HEK293 (cell line): ENCODE measurements around the gene PRPF6.

Source experiments
- GLIS2 ChIP-seq: fragments of 450-650 bp; formaldehyde crosslinking; IDR thresholded peaks from 2 replicates; pipeline ENCODE4 v1.5.1; 2016; ENCODE audit warnings: missing biosample characterization, missing genetic modification characterization
- ZNF174 ChIP-seq: fragments of 450-650 bp; formaldehyde crosslinking; IDR thresholded peaks from 2 replicates; pipeline ENCODE4 v1.5.0; 2017; ENCODE audit warnings: missing biosample characterization, mild to moderate bottlenecking, missing genetic modification characterization
- ZNF37A ChIP-seq: fragments of 450-650 bp; IDR thresholded peaks from 2 replicates; pipeline ENCODE4 v1.5.1; 2018; ENCODE audit warnings: missing biosample characterization, missing genetic modification characterization
- ZNF560 ChIP-seq: fragments of 450-650 bp; formaldehyde crosslinking; IDR thresholded peaks from 2 replicates; pipeline ENCODE4 v1.5.1; 2017; ENCODE audit warnings: missing biosample characterization, missing genetic modification characterization, borderline replicate concordance
- TF ChIP-seq, protein P1 (sequence below): fragments of 450-650 bp; formaldehyde crosslinking; conservative IDR thresholded peaks from 2 replicates; pipeline ENCODE4 v1.5.1; 2016; ENCODE audit warnings: low read depth, missing biosample characterization, missing genetic modification characterization
- TF ChIP-seq, protein P2 (sequence below): fragments of 450-650 bp; formaldehyde crosslinking; IDR thresholded peaks from 2 replicates; pipeline ENCODE4 v1.5.1; 2016; ENCODE audit warnings: missing biosample characterization, missing genetic modification characterization
- TF ChIP-seq, protein P3 (sequence below): fragments of 450-650 bp; formaldehyde crosslinking; IDR thresholded peaks from 2 replicates; pipeline ENCODE4 v1.5.1; 2016; ENCODE audit warnings: missing biosample characterization, missing genetic modification characterization
- TF ChIP-seq, protein P4 (sequence below): fragments of 450-650 bp; formaldehyde crosslinking; IDR thresholded peaks from 2 replicates; pipeline ENCODE4 v1.5.1; 2016; ENCODE audit warnings: missing biosample characterization, missing genetic modification characterization

DNA sequence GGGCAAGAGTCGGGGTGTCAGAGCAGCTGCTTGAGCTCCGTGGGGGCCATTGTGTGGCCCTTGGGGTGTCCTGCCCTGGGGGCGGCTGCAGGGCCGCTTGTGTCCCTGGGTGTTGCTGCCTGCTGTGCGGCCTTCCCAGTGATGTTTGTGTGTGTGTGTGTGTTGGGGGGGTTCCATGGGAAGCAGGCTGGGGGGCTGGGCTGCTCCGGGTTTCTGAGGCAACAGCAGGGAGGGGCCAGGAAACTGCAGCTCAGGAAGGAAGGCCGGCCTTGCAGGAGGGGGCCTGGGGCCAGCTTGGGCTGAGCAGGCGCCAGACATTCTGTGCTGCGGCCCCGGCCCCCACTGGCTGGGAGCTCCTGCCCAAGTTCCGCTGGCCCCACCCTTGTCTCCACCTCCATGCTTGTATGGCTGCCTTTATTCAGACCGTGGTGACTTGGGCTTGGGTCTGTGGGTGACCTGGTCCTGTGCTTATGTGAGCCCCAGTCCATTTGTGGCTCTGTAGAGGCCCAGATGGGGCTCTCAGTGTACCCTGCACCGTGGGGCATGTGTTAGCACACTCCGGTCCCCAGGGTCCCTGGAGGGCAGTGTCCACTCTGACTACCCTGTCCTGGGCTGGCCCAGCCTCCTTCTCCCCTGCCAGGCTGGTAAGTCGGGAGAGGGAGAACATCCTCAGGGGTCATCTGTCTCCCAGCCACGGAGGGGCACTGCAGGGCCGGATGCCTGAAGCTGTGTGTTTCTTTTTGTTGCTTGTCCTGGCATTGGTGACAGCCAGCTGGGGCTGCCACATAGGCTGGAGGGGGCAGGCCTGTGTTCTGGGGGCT is 73.1 kb downstream of the PRPF6 start:
- TF ChIP-seq, protein P1, sequence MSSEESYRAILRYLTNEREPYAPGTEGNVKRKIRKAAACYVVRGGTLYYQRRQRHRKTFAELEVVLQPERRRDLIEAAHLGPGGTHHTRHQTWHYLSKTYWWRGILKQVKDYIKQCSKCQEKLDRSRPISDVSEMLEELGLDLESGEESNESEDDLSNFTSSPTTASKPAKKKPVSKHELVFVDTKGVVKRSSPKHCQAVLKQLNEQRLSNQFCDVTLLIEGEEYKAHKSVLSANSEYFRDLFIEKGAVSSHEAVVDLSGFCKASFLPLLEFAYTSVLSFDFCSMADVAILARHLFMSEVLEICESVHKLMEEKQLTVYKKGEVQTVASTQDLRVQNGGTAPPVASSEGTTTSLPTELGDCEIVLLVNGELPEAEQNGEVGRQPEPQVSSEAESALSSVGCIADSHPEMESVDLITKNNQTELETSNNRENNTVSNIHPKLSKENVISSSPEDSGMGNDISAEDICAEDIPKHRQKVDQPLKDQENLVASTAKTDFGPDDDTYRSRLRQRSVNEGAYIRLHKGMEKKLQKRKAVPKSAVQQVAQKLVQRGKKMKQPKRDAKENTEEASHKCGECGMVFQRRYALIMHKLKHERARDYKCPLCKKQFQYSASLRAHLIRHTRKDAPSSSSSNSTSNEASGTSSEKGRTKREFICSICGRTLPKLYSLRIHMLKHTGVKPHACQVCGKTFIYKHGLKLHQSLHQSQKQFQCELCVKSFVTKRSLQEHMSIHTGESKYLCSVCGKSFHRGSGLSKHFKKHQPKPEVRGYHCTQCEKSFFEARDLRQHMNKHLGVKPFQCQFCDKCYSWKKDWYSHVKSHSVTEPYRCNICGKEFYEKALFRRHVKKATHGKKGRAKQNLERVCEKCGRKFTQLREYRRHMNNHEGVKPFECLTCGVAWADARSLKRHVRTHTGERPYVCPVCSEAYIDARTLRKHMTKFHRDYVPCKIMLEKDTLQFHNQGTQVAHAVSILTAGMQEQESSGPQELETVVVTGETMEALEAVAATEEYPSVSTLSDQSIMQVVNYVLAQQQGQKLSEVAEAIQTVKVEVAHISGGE (tag by site-specific recombination), result no peak
- TF ChIP-seq ZNF174 (tag by site-specific recombination) (no peak), GLIS2 (peak; percentile 57; the same call in 1 of the 2 replicates), ZNF37A (tag by site-specific recombination) (no peak), ZNF560 (tag by site-specific recombination) (no peak)
- TF ChIP-seq, protein P2, sequence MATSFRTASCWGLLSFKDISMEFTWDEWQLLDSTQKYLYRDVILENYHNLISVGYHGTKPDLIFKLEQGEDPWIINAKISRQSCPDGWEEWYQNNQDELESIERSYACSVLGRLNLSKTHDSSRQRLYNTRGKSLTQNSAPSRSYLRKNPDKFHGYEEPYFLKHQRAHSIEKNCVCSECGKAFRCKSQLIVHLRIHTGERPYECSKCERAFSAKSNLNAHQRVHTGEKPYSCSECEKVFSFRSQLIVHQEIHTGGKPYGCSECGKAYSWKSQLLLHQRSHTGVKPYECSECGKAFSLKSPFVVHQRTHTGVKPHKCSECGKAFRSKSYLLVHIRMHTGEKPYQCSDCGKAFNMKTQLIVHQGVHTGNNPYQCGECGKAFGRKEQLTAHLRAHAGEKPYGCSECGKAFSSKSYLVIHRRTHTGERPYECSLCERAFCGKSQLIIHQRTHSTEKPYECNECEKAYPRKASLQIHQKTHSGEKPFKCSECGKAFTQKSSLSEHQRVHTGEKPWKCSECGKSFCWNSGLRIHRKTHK (tag by site-specific recombination), result no peak
- TF ChIP-seq, protein P3, sequence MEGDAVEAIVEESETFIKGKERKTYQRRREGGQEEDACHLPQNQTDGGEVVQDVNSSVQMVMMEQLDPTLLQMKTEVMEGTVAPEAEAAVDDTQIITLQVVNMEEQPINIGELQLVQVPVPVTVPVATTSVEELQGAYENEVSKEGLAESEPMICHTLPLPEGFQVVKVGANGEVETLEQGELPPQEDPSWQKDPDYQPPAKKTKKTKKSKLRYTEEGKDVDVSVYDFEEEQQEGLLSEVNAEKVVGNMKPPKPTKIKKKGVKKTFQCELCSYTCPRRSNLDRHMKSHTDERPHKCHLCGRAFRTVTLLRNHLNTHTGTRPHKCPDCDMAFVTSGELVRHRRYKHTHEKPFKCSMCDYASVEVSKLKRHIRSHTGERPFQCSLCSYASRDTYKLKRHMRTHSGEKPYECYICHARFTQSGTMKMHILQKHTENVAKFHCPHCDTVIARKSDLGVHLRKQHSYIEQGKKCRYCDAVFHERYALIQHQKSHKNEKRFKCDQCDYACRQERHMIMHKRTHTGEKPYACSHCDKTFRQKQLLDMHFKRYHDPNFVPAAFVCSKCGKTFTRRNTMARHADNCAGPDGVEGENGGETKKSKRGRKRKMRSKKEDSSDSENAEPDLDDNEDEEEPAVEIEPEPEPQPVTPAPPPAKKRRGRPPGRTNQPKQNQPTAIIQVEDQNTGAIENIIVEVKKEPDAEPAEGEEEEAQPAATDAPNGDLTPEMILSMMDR (tag by site-specific recombination), result peak; percentile 60; the same call in 1 of the 2 replicates
- TF ChIP-seq, protein P4, sequence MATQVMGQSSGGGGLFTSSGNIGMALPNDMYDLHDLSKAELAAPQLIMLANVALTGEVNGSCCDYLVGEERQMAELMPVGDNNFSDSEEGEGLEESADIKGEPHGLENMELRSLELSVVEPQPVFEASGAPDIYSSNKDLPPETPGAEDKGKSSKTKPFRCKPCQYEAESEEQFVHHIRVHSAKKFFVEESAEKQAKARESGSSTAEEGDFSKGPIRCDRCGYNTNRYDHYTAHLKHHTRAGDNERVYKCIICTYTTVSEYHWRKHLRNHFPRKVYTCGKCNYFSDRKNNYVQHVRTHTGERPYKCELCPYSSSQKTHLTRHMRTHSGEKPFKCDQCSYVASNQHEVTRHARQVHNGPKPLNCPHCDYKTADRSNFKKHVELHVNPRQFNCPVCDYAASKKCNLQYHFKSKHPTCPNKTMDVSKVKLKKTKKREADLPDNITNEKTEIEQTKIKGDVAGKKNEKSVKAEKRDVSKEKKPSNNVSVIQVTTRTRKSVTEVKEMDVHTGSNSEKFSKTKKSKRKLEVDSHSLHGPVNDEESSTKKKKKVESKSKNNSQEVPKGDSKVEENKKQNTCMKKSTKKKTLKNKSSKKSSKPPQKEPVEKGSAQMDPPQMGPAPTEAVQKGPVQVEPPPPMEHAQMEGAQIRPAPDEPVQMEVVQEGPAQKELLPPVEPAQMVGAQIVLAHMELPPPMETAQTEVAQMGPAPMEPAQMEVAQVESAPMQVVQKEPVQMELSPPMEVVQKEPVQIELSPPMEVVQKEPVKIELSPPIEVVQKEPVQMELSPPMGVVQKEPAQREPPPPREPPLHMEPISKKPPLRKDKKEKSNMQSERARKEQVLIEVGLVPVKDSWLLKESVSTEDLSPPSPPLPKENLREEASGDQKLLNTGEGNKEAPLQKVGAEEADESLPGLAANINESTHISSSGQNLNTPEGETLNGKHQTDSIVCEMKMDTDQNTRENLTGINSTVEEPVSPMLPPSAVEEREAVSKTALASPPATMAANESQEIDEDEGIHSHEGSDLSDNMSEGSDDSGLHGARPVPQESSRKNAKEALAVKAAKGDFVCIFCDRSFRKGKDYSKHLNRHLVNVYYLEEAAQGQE, result no peak
